Heart right ventricle (tissue), 16 donors: Measurements from ENCODE around the gene FBLIM1. TPM values are rescaled to one million over a fixed set of nuclear protein-coding genes. Genes with fewer than 3 reads are reported as not detected.

Source experiments
- ATAC-seq, 8 donors: fragments of 200-7000 bp; cut with Tn5 transposase; one replicate each; pipeline ENCODE4 v1.9.1; 2020; ENCODE audit warnings: mild to moderate bottlenecking in 8 of 8, moderate library complexity in 8 of 8, moderate number of reproducible peaks in 1 of 8
- DNase-seq, 2 donors: peaks; one replicate each; pipeline ENCODE4 v3.0.0-alpha.2; 2020
- H3K27ac ChIP-seq, 10 donors: fragments of 200-600 bp; sonication (generic) in 2 of 10; one replicate each; pipeline versions ENCODE4 v1.5.0 to v1.8.0; 2020 to 2022; ENCODE audit warnings: mild to moderate bottlenecking in 3 of 10
- H3K27me3 ChIP-seq, 7 donors: fragments of 200-600 bp; one replicate each; pipeline ENCODE4 v1.8.0; 2021 to 2022; ENCODE audit warnings: mild to moderate bottlenecking in 2 of 7
- H3K36me3 ChIP-seq, 9 donors: fragments of 200-600 bp; sonication (generic) in 1 of 9; one replicate each; pipeline versions ENCODE4 v1.5.0 to v1.8.0; 2020 to 2022; ENCODE audit warnings: mild to moderate bottlenecking in 2 of 9
- H3K4me1 ChIP-seq, 9 donors: fragments of 200-600 bp; sonication (generic) in 1 of 9; one replicate each; pipeline versions ENCODE4 v1.5.0 to v1.8.0; 2020 to 2022; ENCODE audit warnings: mild to moderate bottlenecking in 4 of 9
- H3K4me3 ChIP-seq, 10 donors: fragments of 200-600 bp; sonication (generic) in 2 of 10; one replicate each; pipeline versions ENCODE4 v1.5.0 to v1.8.0; 2020 to 2022; ENCODE audit warnings: mild to moderate bottlenecking in 7 of 10, moderate library complexity in 2 of 10
- H3K9me3 ChIP-seq, 11 donors: fragments of 200-600 bp in 10 of 11; sonication (generic) in 2 of 11; one replicate each; pipeline versions ENCODE4 v1.5.0 to v1.8.0; 2013 to 2022; ENCODE audit warnings: mild to moderate bottlenecking in 2 of 11, control low read depth in 1 of 11, moderate library complexity in 1 of 11
- WGBS, 2 donors: extraction: QIAGEN DNeasy Blood & Tissue Kit; methylation state at CpG; one replicate each; pipeline ENCODE4 v1.1.7; 2013; ENCODE audit warnings: inconsistent platforms in 1 of 2; 5-methylcytosine and 5-hydroxymethylcytosine counted together
- intact Hi-C, 10 donors: fragments of 100-400 bp; cut with DNase I; formaldehyde crosslinking; loops; one replicate each; pipeline versions ENCODE4 v1.11.1 to v1.14.2; 2022
- polyA plus RNA-seq, 2 donors: library from polyadenylated mRNA; stranded (reverse); fragments of 200-250 nt; gene quantifications; one replicate each; pipeline ENCODE4 v1.2.3, GENCODE V29; 2013
- total RNA-seq, 10 donors: library from RNA; stranded (reverse); fragmentation: NEBNext Ultra II Directional in 3 of 10; extraction: Animal tissue kit (Norgen Biotek cat#: 25700) in 3 of 10; gene quantifications; one replicate each; pipeline versions ENCODE4 v1.2.1 to v1.2.4, GENCODE V29; 2021 to 2023
- TF ChIP-seq, protein P1 (sequence below), 9 donors: fragments of 200-600 bp; sonication (generic) in 2 of 9; IDR thresholded peaks; one replicate each; pipeline versions ENCODE4 v1.5.0 to v1.8.0; 2021 to 2022; ENCODE audit warnings: antibody characterized with exemption in 9 of 9, mild to moderate bottlenecking in 5 of 9, moderate library complexity in 1 of 9
- donor health status: Arrhythmogenic right ventricular cardiomyopathy.
- donor health status: ischemic (EF 13 %, LVEDD 7.1; RV severe dilation, severe dysfunction).
- donor health status: healthy with polysubstance abuse.
- donor health status: DM: no; HTN: yes; CAD: no.
- donor health status: DM: no; HTN: no; CAD: no.
- donor health status: ischemic (EF 25% LVEDD 6.9; RV normal size, moderate dysfunction).
- donor health status: ischemic (EF 25% LVEDD 5.7; RV mildly dilated, moderate dysfunction).
- donor health status: healthy.
- donor health status: DM: yes; HTN: yes; CAD: no.
- donor health status: Ischemic cardiomyopathy.
- donor health status: ischemic (EF 35%, LVEDD 5.7; RV mildly dilated, moderate dysfunction).
- donor health status: nonischemic (EF 11% LVEDD 7.7; RV severe dilation, severe dysfunction).
- donor health status: DM: yes; HTN: yes; CAD: no.
- donor health status: PGD.
- donor health status: ischemic (EF 29% LVEDD 5.4; RV normal size, mild dysfunction).
- donor health status: nonischemic (EF 23%, LVEDD 6.1; RV moderate dilation, normal function).

The FBLIM1 gene
- total and polyA plus RNA-seq, 12 donors = 27.0 to 115 (median 58.7) TPM

- TF ChIP-seq, protein P1, sequence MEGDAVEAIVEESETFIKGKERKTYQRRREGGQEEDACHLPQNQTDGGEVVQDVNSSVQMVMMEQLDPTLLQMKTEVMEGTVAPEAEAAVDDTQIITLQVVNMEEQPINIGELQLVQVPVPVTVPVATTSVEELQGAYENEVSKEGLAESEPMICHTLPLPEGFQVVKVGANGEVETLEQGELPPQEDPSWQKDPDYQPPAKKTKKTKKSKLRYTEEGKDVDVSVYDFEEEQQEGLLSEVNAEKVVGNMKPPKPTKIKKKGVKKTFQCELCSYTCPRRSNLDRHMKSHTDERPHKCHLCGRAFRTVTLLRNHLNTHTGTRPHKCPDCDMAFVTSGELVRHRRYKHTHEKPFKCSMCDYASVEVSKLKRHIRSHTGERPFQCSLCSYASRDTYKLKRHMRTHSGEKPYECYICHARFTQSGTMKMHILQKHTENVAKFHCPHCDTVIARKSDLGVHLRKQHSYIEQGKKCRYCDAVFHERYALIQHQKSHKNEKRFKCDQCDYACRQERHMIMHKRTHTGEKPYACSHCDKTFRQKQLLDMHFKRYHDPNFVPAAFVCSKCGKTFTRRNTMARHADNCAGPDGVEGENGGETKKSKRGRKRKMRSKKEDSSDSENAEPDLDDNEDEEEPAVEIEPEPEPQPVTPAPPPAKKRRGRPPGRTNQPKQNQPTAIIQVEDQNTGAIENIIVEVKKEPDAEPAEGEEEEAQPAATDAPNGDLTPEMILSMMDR (IDR thresholded peaks at IDR 0.05) = no peak
- Histone ChIP-seq H3K27me3 (no peaks in the 10 kb centered on the region), H3K4me3 (peak overlapping the region; percentile 67 to 91 (median 87)), H3K27ac (peak overlapping the region; percentile 97 to 100 (median 100)), H3K4me1 (peaks cover 3 to 52% (median 26%) of the 10 kb centered on the region in 9 donors), H3K36me3 (peaks cover 0 to 5% (median 0%) of the 10 kb centered on the region in 9 donors), H3K9me3 (no peaks in the 10 kb centered on the region)
- DNase-seq = no peak
- ATAC-seq = peak; percentile 6 to 54 (median 24)
- intact Hi-C loops = loop anchor here in 6 of 10 donors (1.0 to 10.0 kb wide), 3 partner anchors 12 to 50 kb away; partner anchors contain the start of gene SPEN (in 1 of the 6)
- 0 to 1% methylated on average over 37 of the region's 37 CpGs for WGBS, 2 donors
Measured at GRCh38 chr1:15835205-15835740, 76.7 kb downstream of the FBLIM1 start.

DNA sequence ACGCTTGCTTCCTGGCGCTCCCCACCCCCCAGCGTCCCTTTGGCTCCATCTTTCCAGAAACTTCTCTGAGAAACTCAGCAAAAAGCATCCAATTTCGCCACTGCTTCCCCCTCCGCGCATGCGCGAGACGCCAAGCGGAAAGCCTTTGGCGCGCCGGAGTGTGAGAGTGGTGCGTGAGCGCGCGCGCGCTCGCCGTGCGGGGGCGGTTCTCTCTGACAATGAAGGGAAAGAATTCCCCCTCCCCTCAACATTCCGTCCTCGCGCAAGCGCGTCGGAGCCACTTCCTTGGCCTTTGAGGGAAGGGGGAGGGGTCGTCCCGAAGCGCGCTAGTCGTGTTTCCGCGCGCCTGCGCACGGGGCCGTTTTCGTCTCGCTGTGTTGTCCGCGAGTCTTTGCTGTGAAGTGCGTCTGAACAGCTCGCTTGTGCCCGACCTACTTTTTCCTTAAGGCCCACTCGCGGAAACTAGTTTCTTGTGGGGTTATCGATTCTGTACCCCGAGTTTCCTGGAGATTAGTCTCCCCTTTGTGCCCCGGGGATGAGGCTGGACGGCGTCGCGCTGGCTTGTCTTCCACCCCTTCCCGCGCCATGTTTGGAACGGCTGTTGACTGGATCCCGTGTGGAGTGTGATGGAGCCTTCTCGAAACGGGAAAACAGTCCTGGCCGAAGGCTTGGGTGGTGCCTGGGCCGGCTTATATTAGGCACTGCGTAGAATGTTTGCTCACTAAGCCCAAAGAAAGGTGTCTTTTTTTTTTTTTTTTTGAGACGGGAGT is 77.3 kb downstream of the FBLIM1 start:
- ATAC-seq = peak; percentile 85 to 95 (median 92)
- Histone ChIP-seq H3K27me3 (no peaks in the 10 kb centered on the region), H3K27ac (peak overlapping the region; percentile 97 to 100 (median 100)), H3K4me3 (peak overlapping the region; percentile 67 to 91 (median 87)), H3K4me1 (peaks cover 3 to 45% (median 21%) of the 10 kb centered on the region in 9 donors), H3K9me3 (no peaks in the 10 kb centered on the region), H3K36me3 (peaks cover 0 to 5% (median 0%) of the 10 kb centered on the region in 9 donors)
- TF ChIP-seq, protein P1 (IDR thresholded peaks at IDR 0.05) = no peak
- intact Hi-C loops = loop anchor here in 7 of 10 donors (1.0 to 10.0 kb wide), 3 partner anchors 11 to 49 kb away; partner anchors contain the start of gene SPEN (in 2 of the 7)
- 1 to 2% methylated on average over 66 of the region's 66 CpGs for WGBS, 2 donors
- peak; percentile 100 for DNase-seq

Other genes starting within 250 kb of the FBLIM1 start
- gene CASP9, start 234.6 kb upstream of the FBLIM1 start, total RNA-seq = 10 to 100 TPM in 9 of 10 donors, 1 to 10 TPM in 1; 8.6 to 16.6 (median 14.2) TPM
- gene CASP9, start 234.6 kb upstream of the FBLIM1 start, polyA plus RNA-seq = 10 to 100 TPM; 14.3 to 22.2 TPM
- gene DNAJC16, start 231.9 kb upstream of the FBLIM1 start, total RNA-seq = 10 to 100 TPM; 13.7 to 22.8 (median 19.1) TPM
- gene DNAJC16, start 231.9 kb upstream of the FBLIM1 start, polyA plus RNA-seq = 1 to 10 TPM; 4.7 to 6.4 TPM
- under 1 TPM in 6 of 10 donors, not detected in 4; 0.13 to 0.30 (median 0.24) TPM for gene AGMAT, start 173.7 kb upstream of the FBLIM1 start, total RNA-seq
- gene AGMAT, start 173.7 kb upstream of the FBLIM1 start, polyA plus RNA-seq = under 1 TPM in 1 of 2 donors, not detected in 1; 0.06 TPM
- gene DDI2, start 141.3 kb upstream of the FBLIM1 start, total RNA-seq = 10 to 100 TPM; 17.7 to 29.6 (median 24.7) TPM
- 10 to 100 TPM in 1 of 2 donors, 1 to 10 TPM in 1; 2.1 to 10.8 TPM for gene DDI2, start 141.3 kb upstream of the FBLIM1 start, polyA plus RNA-seq
- gene PLEKHM2, start 74.5 kb upstream of the FBLIM1 start, total RNA-seq = 100 to 1,000 TPM in 1 of 10 donors, 10 to 100 TPM in 9; 69.0 to 106 (median 81.0) TPM
- gene PLEKHM2, start 74.5 kb upstream of the FBLIM1 start, polyA plus RNA-seq = 10 to 100 TPM; 63.7 to 72.9 TPM
- gene SLC25A34, start 22.5 kb upstream of the FBLIM1 start, total RNA-seq = 10 to 100 TPM in 6 of 10 donors, 1 to 10 TPM in 4; 6.0 to 44.9 (median 13.6) TPM
- gene SLC25A34, start 22.5 kb upstream of the FBLIM1 start, polyA plus RNA-seq = 10 to 100 TPM in 1 of 2 donors, 1 to 10 TPM in 1; 1.1 to 36.1 TPM
- gene TMEM82, start 16.3 kb upstream of the FBLIM1 start, total RNA-seq = not detected
- gene TMEM82, start 16.3 kb upstream of the FBLIM1 start, polyA plus RNA-seq = not detected
- gene UQCRHL, start 48.9 kb downstream of the FBLIM1 start, total RNA-seq = 1 to 10 TPM; 2.1 to 6.3 (median 3.2) TPM
- gene UQCRHL, start 48.9 kb downstream of the FBLIM1 start, polyA plus RNA-seq = 1 to 10 TPM; 4.5 to 8.6 TPM
- gene SPEN, start 88.9 kb downstream of the FBLIM1 start, total RNA-seq = 10 to 100 TPM; 24.1 to 34.4 (median 28.1) TPM
- gene SPEN, start 88.9 kb downstream of the FBLIM1 start, polyA plus RNA-seq = 10 to 100 TPM; 11.2 to 12.4 TPM
- 10 to 100 TPM; 16.4 to 25.0 (median 20.4) TPM for gene ZBTB17, start 217.3 kb downstream of the FBLIM1 start, total RNA-seq
- gene ZBTB17, start 217.3 kb downstream of the FBLIM1 start, polyA plus RNA-seq = 10 to 100 TPM; 27.3 to 54.9 TPM
- gene SRARP, start 245.4 kb downstream of the FBLIM1 start, total RNA-seq = under 1 TPM in 5 of 10 donors, not detected in 5; 0.15 to 0.79 (median 0.28) TPM
- gene SRARP, start 245.4 kb downstream of the FBLIM1 start, polyA plus RNA-seq = under 1 TPM; 0.35 to 0.95 TPM